ENCODE measurements around the gene PURB.
"Not testable (repeated sequence)": the region's sequence is repeated elsewhere in the genome, so short reads cannot be mapped to it uniquely, and the experiment has no call there.

PURB gene

DNA sequence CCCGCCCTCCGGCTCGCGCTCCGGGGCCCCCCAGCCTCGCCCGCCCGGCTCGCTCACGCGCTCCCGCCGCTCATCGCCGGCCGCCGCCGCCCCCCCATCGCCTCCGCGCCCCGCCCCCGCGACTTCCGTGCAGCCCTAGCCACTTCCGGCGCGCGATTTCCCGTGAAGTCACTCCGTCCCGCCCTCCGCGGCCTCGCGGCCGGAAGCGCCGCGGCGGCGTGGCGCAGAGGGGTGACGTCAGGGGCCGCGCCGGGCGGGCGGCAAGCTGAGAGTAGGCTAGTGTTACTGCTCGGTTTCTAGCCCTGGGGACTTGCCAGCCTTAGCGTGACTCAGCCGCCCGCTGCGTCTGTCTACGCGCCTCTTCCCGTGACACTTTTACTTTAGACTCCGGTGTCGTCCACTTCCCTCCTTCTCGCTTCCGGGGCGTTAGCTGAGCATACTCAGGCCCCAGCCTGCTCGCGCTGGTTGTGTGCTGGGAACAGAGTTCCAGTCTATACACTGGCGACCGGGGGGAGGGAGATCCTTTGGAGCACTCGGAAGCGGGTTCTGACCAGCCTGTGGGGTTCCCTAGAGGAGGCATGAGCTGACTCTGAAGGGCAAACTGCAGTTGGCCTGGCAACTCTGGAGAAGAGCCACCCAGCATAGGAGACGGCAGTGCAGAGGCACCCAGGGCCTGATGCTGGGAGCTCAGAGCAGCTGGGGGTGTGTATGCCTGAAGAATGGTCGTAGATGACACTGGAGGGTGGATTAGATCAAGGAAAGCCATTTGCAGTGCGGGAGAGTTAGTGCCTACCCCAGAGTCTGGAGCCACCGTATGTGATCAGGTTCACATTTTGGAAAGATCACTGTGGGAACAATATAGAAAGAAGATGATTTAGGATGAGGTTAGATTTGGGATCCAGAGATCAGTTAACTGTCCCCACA lies at the start of gene PURB:
Gene PURB (minus strand): TSS at position 137 of the 924 bp plus-strand sequence. CDS start 182 bp downstream, outside the sequence.
- peak; percentile 97 for DNase-seq (ENCODE audit: low spot score)
- TF ChIP-seq, protein P1, sequence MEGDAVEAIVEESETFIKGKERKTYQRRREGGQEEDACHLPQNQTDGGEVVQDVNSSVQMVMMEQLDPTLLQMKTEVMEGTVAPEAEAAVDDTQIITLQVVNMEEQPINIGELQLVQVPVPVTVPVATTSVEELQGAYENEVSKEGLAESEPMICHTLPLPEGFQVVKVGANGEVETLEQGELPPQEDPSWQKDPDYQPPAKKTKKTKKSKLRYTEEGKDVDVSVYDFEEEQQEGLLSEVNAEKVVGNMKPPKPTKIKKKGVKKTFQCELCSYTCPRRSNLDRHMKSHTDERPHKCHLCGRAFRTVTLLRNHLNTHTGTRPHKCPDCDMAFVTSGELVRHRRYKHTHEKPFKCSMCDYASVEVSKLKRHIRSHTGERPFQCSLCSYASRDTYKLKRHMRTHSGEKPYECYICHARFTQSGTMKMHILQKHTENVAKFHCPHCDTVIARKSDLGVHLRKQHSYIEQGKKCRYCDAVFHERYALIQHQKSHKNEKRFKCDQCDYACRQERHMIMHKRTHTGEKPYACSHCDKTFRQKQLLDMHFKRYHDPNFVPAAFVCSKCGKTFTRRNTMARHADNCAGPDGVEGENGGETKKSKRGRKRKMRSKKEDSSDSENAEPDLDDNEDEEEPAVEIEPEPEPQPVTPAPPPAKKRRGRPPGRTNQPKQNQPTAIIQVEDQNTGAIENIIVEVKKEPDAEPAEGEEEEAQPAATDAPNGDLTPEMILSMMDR (IDR thresholded peaks at IDR 0.05; ENCODE audit: extremely low read depth, missing control alignments): no peak

DNA sequence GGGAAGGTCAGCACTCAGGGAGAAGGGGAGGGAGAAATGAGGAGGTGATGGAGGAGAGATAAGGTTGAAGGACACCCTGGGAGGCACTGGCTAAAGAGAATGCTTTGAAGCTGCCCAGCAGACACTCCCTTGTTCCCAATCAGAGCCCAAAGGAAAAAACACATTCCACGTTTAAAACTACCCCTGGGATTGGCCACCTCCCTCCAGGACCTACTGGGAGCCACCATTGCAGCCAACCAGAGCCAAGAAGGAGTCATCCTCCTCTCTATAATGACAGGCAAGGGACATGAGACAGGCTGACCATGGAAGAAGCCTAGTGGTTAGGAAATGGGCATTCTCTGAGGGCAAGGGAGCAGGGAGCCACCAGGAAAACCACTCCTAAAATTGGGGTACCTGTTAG lies 49.7 kb upstream of the PURB start:
- TF ChIP-seq, protein P1 (IDR thresholded peaks at IDR 0.05; ENCODE audit: extremely low read depth, missing control alignments): no peak
- no peak for DNase-seq (ENCODE audit: low spot score)

DNA sequence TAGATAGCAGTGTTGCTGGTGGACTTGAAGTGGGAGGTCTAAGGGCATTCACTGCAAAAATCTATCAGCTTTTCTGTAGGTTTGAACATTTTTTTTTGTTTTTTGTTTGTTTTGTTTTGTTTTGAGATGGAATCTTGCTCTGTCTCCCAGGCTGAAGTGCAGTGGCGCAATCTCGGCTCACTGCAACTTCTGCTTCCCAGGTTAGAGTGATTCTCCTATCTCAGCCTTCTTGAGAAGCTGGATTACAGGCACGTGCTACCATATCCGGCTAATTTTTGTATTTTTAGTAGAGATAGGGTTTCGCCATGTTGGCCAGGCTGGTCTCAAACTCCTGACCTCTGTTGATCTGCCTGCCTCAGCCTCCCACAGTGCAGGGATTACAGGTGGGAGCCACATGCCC lies 49.2 kb upstream of the PURB start:
- DNase-seq (ENCODE audit: low spot score): not testable (repeated sequence)

DNA sequence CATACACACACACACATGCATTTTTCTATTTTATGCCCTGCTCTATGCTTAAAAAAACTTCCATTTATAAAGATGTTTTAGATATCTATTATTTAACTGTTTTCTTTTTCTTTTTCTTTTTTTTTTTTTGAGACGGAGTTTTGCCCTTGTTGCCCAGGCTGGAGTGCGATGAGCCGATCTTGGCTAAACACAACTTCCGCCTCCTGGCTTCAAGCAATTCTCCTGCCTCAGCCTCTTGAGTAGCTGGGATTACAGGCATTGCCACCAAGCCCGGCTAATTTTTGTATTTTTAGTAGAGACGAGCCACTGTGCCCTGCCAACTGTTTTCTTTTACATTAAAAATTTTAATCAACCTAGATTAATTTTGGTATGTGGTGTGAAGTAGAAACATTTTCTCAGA lies 45.6 kb upstream of the PURB start:
- TF ChIP-seq, protein P1 (IDR thresholded peaks at IDR 0.05; ENCODE audit: extremely low read depth, missing control alignments): no peak
- DNase-seq (ENCODE audit: low spot score): no peak

DNA sequence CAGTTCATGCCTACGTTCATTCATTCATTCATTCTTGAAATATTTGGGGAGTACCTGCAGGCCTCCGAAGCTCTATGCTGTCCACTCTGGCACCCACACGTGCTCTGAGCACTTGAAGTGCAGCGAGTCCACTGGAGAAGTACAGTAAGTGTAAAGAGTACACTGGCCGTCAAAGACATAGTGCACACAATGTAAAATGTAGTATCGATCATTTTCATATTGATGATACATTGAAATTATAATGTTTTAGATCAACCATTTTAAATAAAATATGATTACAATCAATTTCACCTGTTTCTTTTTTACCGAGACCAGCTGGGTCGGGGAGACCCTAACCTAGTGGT lies 37.0 kb upstream of the PURB start:
- TF ChIP-seq, protein P1 (IDR thresholded peaks at IDR 0.05; ENCODE audit: extremely low read depth, missing control alignments): no peak
- no peak for DNase-seq (ENCODE audit: low spot score)

DNA sequence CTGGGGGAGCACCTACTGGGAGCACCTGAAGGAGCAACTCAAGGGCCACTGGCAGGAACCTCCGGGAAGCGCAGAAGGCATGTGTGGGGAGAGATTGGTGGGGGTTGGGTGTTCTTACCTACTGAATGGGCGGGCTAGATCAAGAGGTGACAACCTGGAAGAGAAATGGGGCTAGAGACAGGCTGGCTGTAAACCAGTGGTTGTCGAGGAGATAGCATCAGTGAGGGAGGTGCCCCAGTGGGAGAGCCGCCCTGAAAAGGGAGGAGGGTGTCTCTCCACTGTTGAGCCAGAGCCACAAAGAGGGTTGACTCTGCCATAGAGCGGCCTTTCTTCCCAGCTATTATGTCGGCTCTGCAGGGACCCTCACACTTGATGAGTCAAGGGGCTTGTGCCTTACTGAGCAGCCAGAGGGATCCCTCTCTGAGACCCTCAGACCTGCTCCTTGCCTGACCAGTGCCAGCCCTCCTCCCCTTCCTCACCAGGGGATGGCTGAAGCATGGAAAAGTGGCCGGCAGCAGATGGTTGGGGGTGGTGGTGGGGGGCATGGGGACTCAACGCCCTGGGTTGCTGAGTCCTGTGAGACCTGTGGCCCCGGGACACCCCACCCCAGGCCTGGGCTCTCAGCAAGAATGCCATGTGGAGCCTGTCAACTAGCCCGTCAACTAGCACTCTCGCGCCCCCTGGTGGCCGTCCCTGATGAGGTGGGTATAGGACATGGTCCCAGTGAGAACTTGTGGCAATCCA lies 36.4 kb upstream of the PURB start:
- peak; percentile 82 for DNase-seq (ENCODE audit: low spot score)
- TF ChIP-seq, protein P1 (IDR thresholded peaks at IDR 0.05; ENCODE audit: extremely low read depth, missing control alignments): peak; percentile 84

DNA sequence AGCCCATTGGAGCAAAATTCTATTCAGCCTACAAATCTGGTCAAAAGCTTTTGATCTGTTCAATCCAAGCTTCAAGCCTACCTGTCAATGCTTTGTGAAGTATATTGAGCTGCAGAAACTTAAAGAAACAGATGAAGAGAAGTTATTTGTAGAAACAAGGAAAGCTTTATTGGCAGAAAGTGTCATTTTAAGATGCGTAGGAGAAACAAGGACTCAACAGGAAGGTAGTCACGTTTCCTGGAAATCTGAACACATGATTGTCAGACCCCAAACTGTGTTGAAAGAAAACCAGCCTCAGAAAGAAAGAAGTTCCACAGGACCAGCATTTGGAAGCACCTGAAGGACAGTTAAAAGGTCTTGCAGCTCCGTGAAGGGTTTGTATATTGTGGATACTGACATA lies 34.8 kb upstream of the PURB start:
- TF ChIP-seq, protein P1 (IDR thresholded peaks at IDR 0.05; ENCODE audit: extremely low read depth, missing control alignments): no peak
- no peak for DNase-seq (ENCODE audit: low spot score)

All from GM20000 (cell line).